ENCODE data around the gene ATAD3C. TPM values are rescaled to one million over a fixed set of nuclear protein-coding genes. Genes with fewer than 3 reads are reported as not detected.
"Not testable (repeated sequence)": the region's sequence is repeated elsewhere in the genome, so short reads cannot be mapped to it uniquely, and the experiment has no call there.

ATAD3C gene
- polyA plus RNA-seq, 3 donors: not detected

DNA sequence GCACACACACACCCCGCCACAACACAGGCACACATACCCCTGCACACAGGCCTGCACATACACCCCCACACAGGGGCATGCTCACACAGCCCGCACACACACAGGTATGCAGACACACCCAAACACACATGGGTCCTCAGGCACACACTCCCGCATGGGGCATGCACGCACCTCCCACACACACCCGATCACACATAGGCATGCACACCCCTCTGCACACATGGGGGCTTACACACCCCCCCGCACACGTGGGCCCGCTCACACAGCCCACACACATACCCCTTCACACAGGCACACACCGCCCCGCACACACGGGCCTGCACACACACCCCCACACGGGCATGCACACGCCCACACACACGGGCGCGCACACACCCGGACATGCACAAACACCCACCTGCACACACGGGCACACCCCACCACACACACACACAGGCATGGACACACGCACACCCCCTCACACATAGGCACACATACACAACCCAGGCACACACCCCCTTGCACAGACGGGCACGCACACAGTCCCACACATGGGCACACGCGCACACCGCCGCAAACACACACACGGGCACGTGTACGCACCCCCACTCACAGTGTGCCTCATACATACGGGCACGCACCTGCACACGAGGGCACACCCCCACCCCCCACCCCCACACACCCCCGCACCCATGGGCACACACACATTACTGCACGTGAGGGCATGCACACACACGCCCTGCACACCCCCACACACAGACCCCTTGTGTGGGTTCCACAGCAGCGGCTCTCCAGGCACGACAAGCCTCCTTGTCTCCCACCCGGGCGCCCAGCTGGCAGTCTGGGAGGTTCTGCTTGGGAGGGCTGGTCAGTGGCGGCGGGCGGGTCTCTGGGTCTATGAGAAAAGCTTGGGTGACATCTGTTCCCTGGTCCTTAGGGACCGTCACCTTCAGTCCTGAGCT is 30.3 kb downstream of the ATAD3C start:
- intact Hi-C loops (cut with micrococcal nuclease): no loop called here
- DNase-seq: no peak
- Histone ChIP-seq H2AFZ (ENCODE audit: insufficient read depth, low read depth, low read length, poor library complexity, severe bottlenecking) (no peak overlapping the region), H3K27me3 (ENCODE audit: control insufficient read depth in 2 of 2, insufficient read depth in 2 of 2, low read length in 2 of 2) (no peaks in the 10 kb centered on the region), H3K9me3 (replicated peaks in 1 of 2; ENCODE audit: control insufficient read depth in 1 of 2, insufficient read depth in 1 of 2, low read length in 2 of 2) (no peaks in the 10 kb centered on the region), H3K79me2 (ENCODE audit: insufficient read depth, low read length) (peaks cover 5% of the 10 kb centered on the region), H4K20me1 (ENCODE audit: insufficient read depth, low read length) (no peaks in the 10 kb centered on the region), H3K9ac (ENCODE audit: insufficient read depth, low read length, poor library complexity, severe bottlenecking) (no peak overlapping the region), H3K27ac (ENCODE audit: low read depth in 1 of 2, low read length in 2 of 2) (no peak overlapping the region), H3K4me1 (ENCODE audit: control insufficient read depth in 1 of 2, insufficient read depth in 2 of 2, low read length in 2 of 2) (no peaks in the 10 kb centered on the region), H3K4me3 (replicated peaks in 1 of 3; ENCODE audit: low read depth in 2 of 3, low read length in 3 of 3) (no peak overlapping the region), H3K4me2 (replicated peaks; ENCODE audit: extremely low read depth, low read length, poor library complexity, severe bottlenecking) (no peak overlapping the region), H3K36me3 (replicated peaks in 1 of 2; ENCODE audit: control insufficient read depth in 1 of 2, insufficient read depth in 2 of 2, low read length in 2 of 2) (peaks cover 41 to 59% of the 10 kb centered on the region in 2 donors)
- H3K4me3 Mint-ChIP-seq: no peak overlapping the region
- peaks cover 0 to 2% (median 0%) of the 10 kb centered on the region in 3 donors for H3K27me3 Mint-ChIP-seq (ENCODE audit: low read depth in 3 of 3)
- no peaks in the 10 kb centered on the region for H3K4me1 Mint-ChIP-seq
- WGBS (ENCODE audit: insufficient coverage): 96% methylated on average over 26 of the region's 42 CpGs
- H3K27ac Mint-ChIP-seq: peak overlapping the region in 3 of 7 donors; percentile 19 to 31 (median 25)
- H3K9me3 Mint-ChIP-seq: no peaks in the 10 kb centered on the region
- peaks cover 43 to 72% of the 10 kb centered on the region in 2 donors for H3K36me3 Mint-ChIP-seq
- TF ChIP-seq, protein P1, sequence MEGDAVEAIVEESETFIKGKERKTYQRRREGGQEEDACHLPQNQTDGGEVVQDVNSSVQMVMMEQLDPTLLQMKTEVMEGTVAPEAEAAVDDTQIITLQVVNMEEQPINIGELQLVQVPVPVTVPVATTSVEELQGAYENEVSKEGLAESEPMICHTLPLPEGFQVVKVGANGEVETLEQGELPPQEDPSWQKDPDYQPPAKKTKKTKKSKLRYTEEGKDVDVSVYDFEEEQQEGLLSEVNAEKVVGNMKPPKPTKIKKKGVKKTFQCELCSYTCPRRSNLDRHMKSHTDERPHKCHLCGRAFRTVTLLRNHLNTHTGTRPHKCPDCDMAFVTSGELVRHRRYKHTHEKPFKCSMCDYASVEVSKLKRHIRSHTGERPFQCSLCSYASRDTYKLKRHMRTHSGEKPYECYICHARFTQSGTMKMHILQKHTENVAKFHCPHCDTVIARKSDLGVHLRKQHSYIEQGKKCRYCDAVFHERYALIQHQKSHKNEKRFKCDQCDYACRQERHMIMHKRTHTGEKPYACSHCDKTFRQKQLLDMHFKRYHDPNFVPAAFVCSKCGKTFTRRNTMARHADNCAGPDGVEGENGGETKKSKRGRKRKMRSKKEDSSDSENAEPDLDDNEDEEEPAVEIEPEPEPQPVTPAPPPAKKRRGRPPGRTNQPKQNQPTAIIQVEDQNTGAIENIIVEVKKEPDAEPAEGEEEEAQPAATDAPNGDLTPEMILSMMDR (IDR thresholded peaks at IDR 0.05): no peak

DNA sequence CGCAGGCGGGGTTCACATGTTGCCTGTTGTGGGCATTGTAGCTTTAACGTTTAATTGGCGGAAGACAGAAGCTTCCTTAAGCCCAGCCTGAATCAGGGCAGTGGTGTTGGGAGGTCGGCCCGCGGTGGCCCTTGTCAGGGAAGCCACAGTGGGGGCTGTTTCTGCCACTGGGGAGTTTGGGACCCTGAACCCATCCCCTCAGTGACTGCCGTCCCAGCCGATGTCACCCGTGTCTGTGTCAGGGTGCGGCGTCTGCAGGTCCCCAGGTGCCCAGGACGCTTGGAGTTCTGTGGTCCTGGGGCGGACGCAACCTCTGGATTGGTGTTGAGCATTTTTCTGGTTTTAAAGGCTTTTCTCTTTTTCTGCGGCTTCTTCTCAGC is 31.0 kb downstream of the ATAD3C start:
- H3K4me1 ChIP-seq (ENCODE audit: control insufficient read depth in 1 of 2, insufficient read depth in 2 of 2, low read length in 2 of 2); H2AFZ ChIP-seq (ENCODE audit: insufficient read depth, low read depth, low read length, poor library complexity, severe bottlenecking); H3K27ac ChIP-seq (ENCODE audit: low read depth in 1 of 2, low read length in 2 of 2); H3K4me1 Mint-ChIP-seq; H4K20me1 ChIP-seq (ENCODE audit: insufficient read depth, low read length); H3K4me3 ChIP-seq (replicated peaks in 1 of 3; ENCODE audit: low read depth in 2 of 3, low read length in 3 of 3); H3K9me3 ChIP-seq (replicated peaks in 1 of 2; ENCODE audit: control insufficient read depth in 1 of 2, insufficient read depth in 1 of 2, low read length in 2 of 2); H3K4me2 ChIP-seq (replicated peaks; ENCODE audit: extremely low read depth, low read length, poor library complexity, severe bottlenecking); H3K9ac ChIP-seq (ENCODE audit: insufficient read depth, low read length, poor library complexity, severe bottlenecking); H3K79me2 ChIP-seq (ENCODE audit: insufficient read depth, low read length); intact Hi-C loops (cut with micrococcal nuclease); H3K27me3 Mint-ChIP-seq (ENCODE audit: low read depth in 3 of 3); DNase-seq; H3K27ac Mint-ChIP-seq; H3K9me3 Mint-ChIP-seq; H3K4me3 Mint-ChIP-seq; H3K27me3 ChIP-seq (ENCODE audit: control insufficient read depth in 2 of 2, insufficient read depth in 2 of 2, low read length in 2 of 2): not testable (repeated sequence)
- WGBS (ENCODE audit: insufficient coverage): 98% methylated on average over 4 of the region's 16 CpGs
- H3K36me3 ChIP-seq (replicated peaks in 1 of 2; ENCODE audit: control insufficient read depth in 1 of 2, insufficient read depth in 2 of 2, low read length in 2 of 2): peaks cover 42 to 59% of the 10 kb centered on the region in 2 donors
- peaks cover 42 to 72% of the 10 kb centered on the region in 2 donors for H3K36me3 Mint-ChIP-seq

DNA sequence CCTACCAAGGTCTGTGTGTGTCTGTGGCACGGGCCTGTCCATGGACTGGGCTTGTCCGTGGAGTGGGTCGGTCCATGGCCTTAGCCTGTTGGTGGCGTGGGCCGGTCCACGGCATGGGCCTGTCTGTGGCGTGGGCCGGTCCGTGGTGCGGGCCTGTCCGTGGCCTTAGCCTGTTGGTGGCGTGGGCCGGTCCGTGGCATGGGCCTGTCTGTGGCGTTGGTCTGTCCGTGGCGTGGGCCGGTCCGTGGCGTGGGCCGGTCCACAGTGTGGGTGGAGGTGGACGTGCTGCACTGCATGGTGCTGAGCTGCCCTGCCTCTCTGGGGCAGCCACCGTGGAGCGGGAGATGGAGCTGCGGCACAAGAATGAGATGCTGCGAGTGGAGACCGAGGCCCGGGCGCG is 32.3 kb downstream of the ATAD3C start:
- WGBS (ENCODE audit: insufficient coverage): 97% methylated on average over 7 of the region's 30 CpGs
- H3K27me3 ChIP-seq (ENCODE audit: control insufficient read depth in 2 of 2, insufficient read depth in 2 of 2, low read length in 2 of 2); H3K4me1 Mint-ChIP-seq; H3K27ac ChIP-seq (ENCODE audit: low read depth in 1 of 2, low read length in 2 of 2); H4K20me1 ChIP-seq (ENCODE audit: insufficient read depth, low read length); H3K4me3 Mint-ChIP-seq; H3K27ac Mint-ChIP-seq; H3K4me3 ChIP-seq (replicated peaks in 1 of 3; ENCODE audit: low read depth in 2 of 3, low read length in 3 of 3); H3K27me3 Mint-ChIP-seq (ENCODE audit: low read depth in 3 of 3); H3K4me2 ChIP-seq (replicated peaks; ENCODE audit: extremely low read depth, low read length, poor library complexity, severe bottlenecking); H2AFZ ChIP-seq (ENCODE audit: insufficient read depth, low read depth, low read length, poor library complexity, severe bottlenecking); DNase-seq; intact Hi-C loops (cut with micrococcal nuclease); H3K4me1 ChIP-seq (ENCODE audit: control insufficient read depth in 1 of 2, insufficient read depth in 2 of 2, low read length in 2 of 2); H3K79me2 ChIP-seq (ENCODE audit: insufficient read depth, low read length); H3K9ac ChIP-seq (ENCODE audit: insufficient read depth, low read length, poor library complexity, severe bottlenecking); H3K9me3 ChIP-seq (replicated peaks in 1 of 2; ENCODE audit: control insufficient read depth in 1 of 2, insufficient read depth in 1 of 2, low read length in 2 of 2); H3K9me3 Mint-ChIP-seq: not testable (repeated sequence)
- H3K36me3 Mint-ChIP-seq: peaks cover 42 to 75% of the 10 kb centered on the region in 2 donors
- H3K36me3 ChIP-seq (replicated peaks in 1 of 2; ENCODE audit: control insufficient read depth in 1 of 2, insufficient read depth in 2 of 2, low read length in 2 of 2): peaks cover 47 to 57% of the 10 kb centered on the region in 2 donors
